Loucy (cell line): ENCODE data around the gene FMN2.

Experiments
- H2AFZ ChIP-seq: fragments of 200-600 bp; sonication (generic); 2 replicates; pipeline ENCODE4 v1.6.0; 2016; ENCODE audit warnings: antibody characterized with exemption, mild to moderate bottlenecking, low read length, moderate library complexity
- H3F3A ChIP-seq: fragments of 200-600 bp; 2 replicates; pipeline ENCODE4 v1.6.0; 2016; ENCODE audit warnings: antibody characterized with exemption, low read depth, mild to moderate bottlenecking
- H3K27me3 ChIP-seq: fragments of 200-600 bp; sonication (generic); 2 replicates; pipeline ENCODE4 v1.6.1; 2014; ENCODE audit warnings: low read length, mild to moderate bottlenecking; ENCODE audit not compliant: insufficient read depth, poor library complexity, severe bottlenecking
- H3K36me3 ChIP-seq: fragments of 200-600 bp; sonication (generic); 2 replicates; pipeline ENCODE4 v1.6.1; 2016; ENCODE audit warnings: low read length; ENCODE audit not compliant: insufficient read depth
- H3K4me1 ChIP-seq: fragments of 200-600 bp; sonication (generic); 2 replicates; pipeline ENCODE4 v1.5.1; 2014; ENCODE audit warnings: low read length, mild to moderate bottlenecking; ENCODE audit not compliant: insufficient read depth, poor library complexity, severe bottlenecking
- H3K4me2 ChIP-seq: fragments of 200-600 bp; sonication (generic); 2 replicates; pipeline ENCODE4 v1.6.0; 2014; ENCODE audit warnings: antibody characterized with exemption, low read length, low read depth, mild to moderate bottlenecking; ENCODE audit not compliant: poor library complexity, severe bottlenecking
- H3K4me3 ChIP-seq: fragments of 200-600 bp; sonication (generic); 2 replicates; pipeline ENCODE4 v1.5.1; 2014; ENCODE audit warnings: low read length, mild to moderate bottlenecking, mixed read lengths; ENCODE audit not compliant: poor library complexity, severe bottlenecking
- H3K79me2 ChIP-seq: fragments of 200-600 bp; sonication (generic); 2 replicates; pipeline ENCODE4 v1.6.1; 2014; ENCODE audit warnings: low read length; ENCODE audit not compliant: insufficient read depth
- H3K9ac ChIP-seq: fragments of 200-600 bp; sonication (generic); 2 replicates; pipeline ENCODE4 v1.6.0; 2014; ENCODE audit warnings: mild to moderate bottlenecking, low read depth, low read length, moderate library complexity; ENCODE audit not compliant: poor library complexity, severe bottlenecking
- H3K9me2 ChIP-seq: fragments of 200-600 bp; sonication (generic); replicated peaks from 2 replicates; pipeline ENCODE4 v1.6.1; 2016; ENCODE audit warnings: low read depth, low read length, mixed read lengths
- H3K9me3 ChIP-seq: fragments of 200-600 bp; sonication (generic); 2 replicates; pipeline ENCODE4 v1.6.1; 2014; ENCODE audit warnings: mild to moderate bottlenecking, antibody characterized with exemption, low read length, low read depth; ENCODE audit not compliant: insufficient read depth
- H4K20me1 ChIP-seq: fragments of 200-600 bp; sonication (generic); 2 replicates; pipeline ENCODE4 v1.6.0; 2014; ENCODE audit warnings: antibody characterized with exemption, low read length, mild to moderate bottlenecking; ENCODE audit not compliant: insufficient read depth, poor library complexity, severe bottlenecking
- EZH2phosphoT487 ChIP-seq: fragments of 200-600 bp; IDR thresholded peaks from 2 replicates; pipeline ENCODE4 v1.6.1; 2018; ENCODE audit warnings: antibody characterized with exemption, mild to moderate bottlenecking, moderate library complexity, borderline replicate concordance
- TF ChIP-seq, protein P1 (sequence below): fragments of 200-600 bp; sonication (generic); conservative IDR thresholded peaks from 2 replicates; pipeline ENCODE4 v1.5.1; 2014; ENCODE audit warnings: mild to moderate bottlenecking, antibody characterized with exemption, low read length

FMN2 gene

DNA sequence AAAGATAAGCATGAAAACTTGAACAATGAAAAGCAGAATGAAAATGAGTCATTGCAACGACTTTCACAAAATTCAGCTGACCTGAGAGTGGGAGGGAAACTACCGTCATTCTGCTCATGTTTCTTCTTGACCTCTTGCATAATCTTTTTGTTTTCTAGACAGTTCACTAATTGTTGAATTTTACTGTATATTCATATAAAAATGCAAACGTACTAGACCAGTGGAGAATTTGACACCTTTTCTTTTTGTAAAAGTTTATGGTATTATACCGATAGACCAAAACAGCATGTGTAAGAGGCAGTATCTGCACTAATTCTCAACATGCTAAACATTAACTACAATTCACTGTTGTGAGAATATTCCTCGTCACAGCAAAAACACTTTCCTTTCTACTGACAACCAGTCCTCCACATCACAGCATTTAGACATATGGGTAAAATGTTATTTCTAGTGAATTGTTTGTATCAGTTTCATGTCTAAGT, 382.5 kb downstream of the FMN2 start:
- Histone ChIP-seq H3K27me3 (no peaks in the 10 kb centered on the region), H3K9me2 (no peaks in the 10 kb centered on the region), H3K4me2 (no peak overlapping the region), H2AFZ (no peak overlapping the region), H3K9ac (no peak overlapping the region), H3K36me3 (no peaks in the 10 kb centered on the region), H3K9me3 (no peaks in the 10 kb centered on the region), H3K4me1 (no peaks in the 10 kb centered on the region), H4K20me1 (no peaks in the 10 kb centered on the region), H3F3A (no peaks in the 10 kb centered on the region), H3K79me2 (no peaks in the 10 kb centered on the region), H3K4me3 (no peak overlapping the region)
- TF ChIP-seq, protein P1, sequence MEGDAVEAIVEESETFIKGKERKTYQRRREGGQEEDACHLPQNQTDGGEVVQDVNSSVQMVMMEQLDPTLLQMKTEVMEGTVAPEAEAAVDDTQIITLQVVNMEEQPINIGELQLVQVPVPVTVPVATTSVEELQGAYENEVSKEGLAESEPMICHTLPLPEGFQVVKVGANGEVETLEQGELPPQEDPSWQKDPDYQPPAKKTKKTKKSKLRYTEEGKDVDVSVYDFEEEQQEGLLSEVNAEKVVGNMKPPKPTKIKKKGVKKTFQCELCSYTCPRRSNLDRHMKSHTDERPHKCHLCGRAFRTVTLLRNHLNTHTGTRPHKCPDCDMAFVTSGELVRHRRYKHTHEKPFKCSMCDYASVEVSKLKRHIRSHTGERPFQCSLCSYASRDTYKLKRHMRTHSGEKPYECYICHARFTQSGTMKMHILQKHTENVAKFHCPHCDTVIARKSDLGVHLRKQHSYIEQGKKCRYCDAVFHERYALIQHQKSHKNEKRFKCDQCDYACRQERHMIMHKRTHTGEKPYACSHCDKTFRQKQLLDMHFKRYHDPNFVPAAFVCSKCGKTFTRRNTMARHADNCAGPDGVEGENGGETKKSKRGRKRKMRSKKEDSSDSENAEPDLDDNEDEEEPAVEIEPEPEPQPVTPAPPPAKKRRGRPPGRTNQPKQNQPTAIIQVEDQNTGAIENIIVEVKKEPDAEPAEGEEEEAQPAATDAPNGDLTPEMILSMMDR = no peak
- no peak for TF ChIP-seq EZH2phosphoT487

DNA sequence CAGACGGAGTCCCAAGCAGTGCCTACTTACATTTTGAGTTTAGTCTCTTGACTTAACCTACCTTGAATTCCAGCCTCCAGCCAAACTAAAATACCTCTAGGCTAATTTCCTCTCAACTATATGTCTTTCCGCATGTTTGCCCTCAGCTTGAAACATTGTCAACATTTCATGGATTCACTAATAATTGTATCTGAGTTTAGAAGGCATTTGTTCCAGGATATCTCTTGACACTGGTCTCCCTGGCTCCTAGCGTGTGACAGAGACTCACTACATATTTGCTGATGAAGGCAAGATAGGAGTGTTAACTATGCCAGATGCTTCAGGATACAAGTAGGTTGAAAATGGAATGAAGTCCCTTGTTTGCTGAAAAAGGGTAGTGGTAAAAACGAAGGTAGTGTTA, 384.1 kb downstream of the FMN2 start:
- no peak overlapping the region for H3K9ac ChIP-seq
- no peaks in the 10 kb centered on the region for H3K9me2 ChIP-seq
- no peaks in the 10 kb centered on the region for H3K36me3 ChIP-seq
- no peaks in the 10 kb centered on the region for H4K20me1 ChIP-seq
- H3K4me1 ChIP-seq = no peaks in the 10 kb centered on the region
- H2AFZ ChIP-seq = no peak overlapping the region
- H3F3A ChIP-seq = no peaks in the 10 kb centered on the region
- no peak overlapping the region for H3K4me3 ChIP-seq
- no peaks in the 10 kb centered on the region for H3K27me3 ChIP-seq
- H3K9me3 ChIP-seq = no peaks in the 10 kb centered on the region
- TF ChIP-seq, protein P1 = no peak
- no peak for TF ChIP-seq EZH2phosphoT487
- H3K79me2 ChIP-seq = no peaks in the 10 kb centered on the region
- H3K4me2 ChIP-seq = no peak overlapping the region

DNA sequence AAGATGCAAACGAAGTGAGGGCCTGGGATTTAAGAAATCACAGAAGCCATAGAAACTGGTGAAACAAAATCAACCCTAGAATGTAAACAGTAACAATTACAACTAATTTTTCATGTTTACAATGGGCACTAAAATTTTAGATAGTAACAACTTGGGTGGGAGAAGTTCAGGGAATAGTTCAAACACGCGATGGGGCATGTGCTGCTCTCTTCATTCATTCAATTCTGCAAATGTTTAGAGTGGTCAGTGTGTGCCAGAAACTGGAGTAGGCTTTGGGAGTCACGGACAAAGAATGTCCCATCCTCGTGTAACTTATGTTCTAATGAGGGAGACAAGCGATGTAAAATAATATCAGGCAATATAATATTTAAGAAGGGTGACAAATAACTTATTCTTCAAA, 386.9 kb downstream of the FMN2 start:
- TF ChIP-seq EZH2phosphoT487 = no peak
- TF ChIP-seq, protein P1 = no peak
- Histone ChIP-seq H3K4me2 (no peak overlapping the region), H3K4me1 (no peaks in the 10 kb centered on the region), H3K9me3 (no peaks in the 10 kb centered on the region), H3K27me3 (no peaks in the 10 kb centered on the region), H3K36me3 (no peaks in the 10 kb centered on the region), H3K4me3 (no peak overlapping the region), H3K79me2 (no peaks in the 10 kb centered on the region), H3K9me2 (no peaks in the 10 kb centered on the region), H3F3A (no peaks in the 10 kb centered on the region), H3K9ac (no peak overlapping the region), H2AFZ (no peak overlapping the region), H4K20me1 (no peaks in the 10 kb centered on the region)
